B cell (primary cell): Measurements from ENCODE around the gene RTL9. TPM values are rescaled to one million over a fixed set of nuclear protein-coding genes. Genes with fewer than 3 reads are reported as not detected.

Experiments
- ATAC-seq: fragments of 200-7000 bp; cut with Tn5 transposase; one replicate; pipeline ENCODE4 v1.10.0; 2021; ENCODE audit warnings: low read depth, mild to moderate bottlenecking, moderate number of reproducible peaks, moderate library complexity
- CTCF ChIA-PET: fragments of 350-600 bp; sonication (Branson Sonifier 250); formaldehyde crosslinking; loops from one replicate; lab custom pipeline; 2021; ENCODE audit warnings: antibody characterized with exemption, inconsistent platforms; lab: Charles Lee
- POLR2A ChIA-PET: fragments of 350-600 bp; sonication (Branson Sonifier 250); formaldehyde crosslinking; loops from one replicate; lab custom pipeline; 2021; ENCODE audit warnings: antibody characterized with exemption; lab: Charles Lee
- DNase-seq: peaks from one replicate; pipeline ENCODE4 v3.0.0; 2013
- H2AFZ ChIP-seq: 2 replicates; pipeline ENCODE4 v1.6.1; 2012; ENCODE audit warnings: mild to moderate bottlenecking, low read depth, low read length; ENCODE audit not compliant: insufficient read depth, poor library complexity, severe bottlenecking
- H3K27ac ChIP-seq, 2 donors: 1 replicate in 1 of 2; 2 replicates in 1 of 2; pipeline ENCODE4 v1.5.1; 2012 to 2013; ENCODE audit warnings: low read length in 2 of 2, mild to moderate bottlenecking in 2 of 2, moderate library complexity in 1 of 2
- H3K27me3 ChIP-seq, 4 experiments: fragments of 200-600 bp in 1 of 4; sonication (generic) in 1 of 4; replicated peaks in 1 of 4; 1 replicate in 2 of 4; 2 replicates in 2 of 4; pipeline versions ENCODE4 v1.6.1 to v1.7.0; 2013 to 2016; ENCODE audit warnings: low read length in 3 of 4, mild to moderate bottlenecking in 2 of 4, mixed read lengths in 1 of 4, moderate library complexity in 1 of 4; ENCODE audit not compliant: insufficient read depth in 4 of 4, control insufficient read depth in 3 of 4; ENCODE audit errors: control extremely low read depth in 1 of 4
- H3K36me3 ChIP-seq, 2 experiments: replicated peaks in 1 of 2; 1 replicate in 1 of 2; 2 replicates in 1 of 2; pipeline versions ENCODE4 v1.6.1 to v1.7.1; 2013; ENCODE audit warnings: low read length in 1 of 2; ENCODE audit not compliant: insufficient read depth in 2 of 2, control insufficient read depth in 1 of 2; ENCODE audit errors: control extremely low read depth in 1 of 2, extremely low read depth in 1 of 2
- H3K4me1 ChIP-seq, 2 donors: fragments of 200-600 bp in 1 of 2; sonication (generic) in 1 of 2; 1 replicate in 1 of 2; 2 replicates in 1 of 2; pipeline versions ENCODE4 v1.5.1 to v1.6.1; 2013 to 2017; ENCODE audit warnings: low read length in 2 of 2; ENCODE audit not compliant: control insufficient read depth in 2 of 2, insufficient read depth in 2 of 2
- H3K4me2 ChIP-seq: replicated peaks from 2 replicates; pipeline ENCODE3; 2012; ENCODE audit warnings: mild to moderate bottlenecking, low read depth, low read length; ENCODE audit not compliant: poor library complexity, severe bottlenecking
- H3K4me3 ChIP-seq, 5 experiments: fragments of 200-600 bp in 1 of 5; sonication (generic) in 1 of 5; 1 replicate in 3 of 5; 2 replicates in 2 of 5; pipeline versions ENCODE4 v1.5.1 to v1.7.0; 2011 to 2016; ENCODE audit warnings: low read length in 4 of 5, mild to moderate bottlenecking in 4 of 5, low read depth in 2 of 5, control low read depth in 1 of 5, moderate library complexity in 1 of 5; ENCODE audit not compliant: insufficient read depth in 1 of 5; ENCODE audit errors: control extremely low read depth in 1 of 5, extremely low read depth in 1 of 5
- H3K79me2 ChIP-seq: fragments of 200-600 bp; sonication (generic); one replicate; pipeline ENCODE4 v1.6.0; 2016; ENCODE audit warnings: low read length; ENCODE audit not compliant: control insufficient read depth, insufficient read depth
- H3K9ac ChIP-seq: fragments of 200-600 bp; sonication (generic); 2 replicates; pipeline ENCODE4 v1.6.1; 2017; ENCODE audit warnings: mild to moderate bottlenecking, low read length, moderate library complexity
- H3K9me3 ChIP-seq, 3 donors: one replicate each; pipeline versions ENCODE4 v1.6.1 to v1.7.1; 2013; ENCODE audit warnings: low read length in 2 of 3; ENCODE audit not compliant: control insufficient read depth in 2 of 3, insufficient read depth in 1 of 3; ENCODE audit errors: control extremely low read depth in 1 of 3
- H4K20me1 ChIP-seq: 2 replicates; pipeline ENCODE4 v1.6.0; 2012; ENCODE audit warnings: mild to moderate bottlenecking, low read length; ENCODE audit not compliant: insufficient read depth, control insufficient read depth, poor library complexity, severe bottlenecking
- H3K27ac Mint-ChIP-seq: one replicate; pipeline ENCODE4 v1.8.0; 2021; ENCODE audit warnings: mixed read lengths
- H3K27me3 Mint-ChIP-seq: one replicate; pipeline ENCODE4 v1.8.0; 2021; ENCODE audit warnings: mixed read lengths
- H3K4me1 Mint-ChIP-seq: one replicate; pipeline ENCODE4 v1.8.0; 2021; ENCODE audit warnings: mixed read lengths
- H3K4me3 Mint-ChIP-seq: one replicate; pipeline ENCODE4 v1.8.0; 2021; ENCODE audit warnings: mixed read lengths
- H3K9me3 Mint-ChIP-seq: one replicate; pipeline ENCODE4 v1.8.0; 2022; ENCODE audit warnings: mixed read lengths; ENCODE audit not compliant: insufficient read depth
- CTCF ChIP-seq: fragments of 200-600 bp; IDR thresholded peaks from one replicate; pipeline ENCODE4 v1.8.0; 2022; ENCODE audit warnings: antibody characterized with exemption, mild to moderate bottlenecking
- EZH2 ChIP-seq: IDR thresholded peaks from 2 replicates; pipeline ENCODE4 v1.6.1; 2012; ENCODE audit warnings: borderline replicate concordance, low read depth, mild to moderate bottlenecking, moderate library complexity, low read length; ENCODE audit not compliant: insufficient read depth, poor library complexity, severe bottlenecking
- WGBS: methylation state at CpG from one replicate; pipeline ENCODE4 v1.1.5; 2013; ENCODE audit warnings: missing lambda C conversion rate; ENCODE audit not compliant: insufficient coverage; 5-methylcytosine and 5-hydroxymethylcytosine counted together
- intact Hi-C: fragments of 100-400 bp; cut with micrococcal nuclease; formaldehyde crosslinking; loops from one replicate; pipeline ENCODE4 v1.10.0; 2022
- polyA plus RNA-seq: library from polyadenylated mRNA; depleted of rRNA; stranded (reverse); fragments of >200 nt; gene quantifications from 2 replicates; pipeline ENCODE4 v1.2.3, GENCODE V29; 2012
- total RNA-seq, 2 donors: library from RNA; stranded (reverse); fragments of 120-200 nt in 1 of 2; gene quantifications; 1 replicate in 1 of 2; 2 replicates in 1 of 2; pipeline versions ENCODE4 v1.2.3 to v1.2.4, GENCODE V29; 2013 to 2022

Gene RTL9
- total and polyA plus RNA-seq, 2 donors (not counting 1 experiment from before 2014, with no cell fraction given) = not detected

- WGBS = 0% methylated on average over 2 of the region's 4 CpGs
- CTCF ChIA-PET = interaction anchor here (1.3 to 1.4 kb wide), 2 partner anchors 158 to 606 kb away, joined by 4 to 5 read pairs; no protein-coding TSS in a partner anchor
- POLR2A ChIA-PET = interaction anchor here (2.1 kb wide), 1 partner anchor 585 kb away, joined by 5 read pairs; the partner anchor contains the start of gene ACSL4
- Histone ChIP-seq H3K9me3 (no peaks in the 10 kb centered on the region), H4K20me1 (no peaks in the 10 kb centered on the region), H3K4me2 (peak overlapping the region; percentile 74), H3K27me3 (no peaks in the 10 kb centered on the region), H3K4me1 (peaks cover 7 to 14% of the 10 kb centered on the region in 2 donors), H3K79me2 (peaks cover 29% of the 10 kb centered on the region), H3K9ac (peak overlapping the region; percentile 81), H2AFZ (peak overlapping the region; percentile 85), H3K27ac (peak overlapping the region; percentile 84 to 85), H3K36me3 (no peaks in the 10 kb centered on the region), H3K4me3 (peak overlapping the region; percentile 52 to 68 (median 65))
- H3K9me3 Mint-ChIP-seq = no peaks in the 10 kb centered on the region
- H3K4me1 Mint-ChIP-seq = peaks cover 33% of the 10 kb centered on the region
- H3K4me3 Mint-ChIP-seq = peak overlapping the region; percentile 96
- TF ChIP-seq EZH2 = no peak
- no peak for TF ChIP-seq CTCF
- ATAC-seq (no peak), DNase-seq (no peak)
- intact Hi-C loops = loop anchor here (1.0 to 5.0 kb wide), 6 partner anchors 94 to 1364 kb away; partner anchors contain the start of genes ACSL4 and ALG13
- peak overlapping the region; percentile 98 for H3K27ac Mint-ChIP-seq
- no peaks in the 10 kb centered on the region for H3K27me3 Mint-ChIP-seq
These were observed 40.0 kb upstream of the RTL9 start for GRCh38 chrX:110318664-110318968.

GRCh38 chrX:110320381-110320987 is 38.2 kb upstream of the RTL9 start:
- Histone ChIP-seq H3K4me1 (peaks cover 4 to 13% of the 10 kb centered on the region in 2 donors), H3K36me3 (no peaks in the 10 kb centered on the region), H3K4me2 (no peak overlapping the region), H3K9me3 (no peaks in the 10 kb centered on the region), H2AFZ (no peak overlapping the region), H4K20me1 (no peaks in the 10 kb centered on the region), H3K27ac (no peak overlapping the region), H3K4me3 (no peak overlapping the region), H3K79me2 (peaks cover 14% of the 10 kb centered on the region), H3K9ac (no peak overlapping the region), H3K27me3 (no peaks in the 10 kb centered on the region)
- ATAC-seq (no peak), DNase-seq (no peak)
- Mint-ChIP-seq H3K4me3 (no peak overlapping the region), H3K27me3 (no peaks in the 10 kb centered on the region), H3K27ac (no peak overlapping the region), H3K4me1 (peaks cover 21% of the 10 kb centered on the region), H3K9me3 (no peaks in the 10 kb centered on the region)
- ChIA-PET CTCF (no interaction called here), POLR2A (no interaction called here)
- intact Hi-C loops = no loop called here
- WGBS = no CpG with 5 or more reads among the region's 3 CpGs
- TF ChIP-seq EZH2 = no peak
- no peak for TF ChIP-seq CTCF
